Suppressor macrophage treated with lipopolysaccharide for 1 hour (primary cell): Measurements from ENCODE around the gene P2RY14.

Source experiments
- DNase-seq, 3 donors: peaks; one replicate each; pipeline ENCODE4 v3.0.0-alpha.2; 2020 to 2022

P2RY14 gene

DNA sequence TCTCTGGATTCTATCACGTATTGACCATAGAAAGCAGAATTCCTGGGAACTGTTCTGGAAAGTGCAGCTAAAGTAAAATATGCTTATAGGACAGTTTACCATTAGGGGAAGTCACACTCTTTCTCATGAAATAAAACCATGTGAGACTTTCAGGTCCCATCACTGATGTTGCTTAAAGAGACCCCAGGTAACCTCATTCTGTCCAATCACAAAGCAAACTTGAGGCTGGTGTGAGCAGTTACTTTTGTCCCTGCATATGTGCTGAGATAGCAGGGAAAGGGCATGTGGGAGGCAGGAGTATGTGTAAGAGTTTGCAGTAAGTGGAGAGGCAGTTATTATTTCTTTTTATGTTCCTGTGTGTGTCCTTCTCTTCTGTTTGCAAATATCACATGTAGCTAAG lies 22.2 kb upstream of the P2RY14 start:
- DNase-seq: peak in 2 of 3 donors; percentile 19 to 36

DNA sequence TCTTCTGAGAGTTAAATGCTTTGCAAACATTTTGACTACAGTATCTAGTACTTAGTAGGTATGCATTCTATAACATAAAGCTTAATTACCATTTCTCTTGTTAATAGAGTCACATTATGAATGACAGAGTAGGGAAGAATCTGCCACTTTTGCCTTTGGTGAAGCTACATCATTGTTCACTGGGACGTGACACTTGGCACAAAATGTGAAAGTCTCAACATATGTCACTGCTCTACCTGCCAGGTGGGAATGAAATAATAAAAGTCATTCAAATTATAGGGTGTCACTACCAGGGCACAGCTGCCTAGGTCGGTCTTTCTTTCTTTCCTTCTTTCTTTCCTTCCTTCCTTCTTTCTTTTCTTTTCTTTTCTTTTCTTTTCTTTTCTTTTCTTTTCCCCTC lies 20.7 kb upstream of the P2RY14 start:
- no peak for DNase-seq

DNA sequence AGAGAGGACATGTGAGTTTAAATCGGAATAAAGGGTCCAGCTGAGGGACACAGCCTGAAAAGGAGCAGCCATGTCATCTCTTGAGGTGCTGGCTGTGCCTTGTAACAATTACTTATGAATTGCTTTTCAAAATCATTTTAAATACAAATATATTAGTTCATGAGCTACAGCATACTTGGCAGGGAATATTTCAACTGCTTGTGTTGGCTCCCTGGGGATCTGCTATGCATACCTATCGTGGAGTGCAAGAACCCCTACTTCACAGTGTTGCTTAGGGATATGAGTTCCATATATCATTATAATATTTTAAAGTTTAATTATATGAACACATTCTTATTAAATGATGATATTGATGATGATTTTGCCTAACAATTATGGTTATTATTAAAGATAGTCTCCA lies 19.1 kb upstream of the P2RY14 start:
- DNase-seq: no peak

DNA sequence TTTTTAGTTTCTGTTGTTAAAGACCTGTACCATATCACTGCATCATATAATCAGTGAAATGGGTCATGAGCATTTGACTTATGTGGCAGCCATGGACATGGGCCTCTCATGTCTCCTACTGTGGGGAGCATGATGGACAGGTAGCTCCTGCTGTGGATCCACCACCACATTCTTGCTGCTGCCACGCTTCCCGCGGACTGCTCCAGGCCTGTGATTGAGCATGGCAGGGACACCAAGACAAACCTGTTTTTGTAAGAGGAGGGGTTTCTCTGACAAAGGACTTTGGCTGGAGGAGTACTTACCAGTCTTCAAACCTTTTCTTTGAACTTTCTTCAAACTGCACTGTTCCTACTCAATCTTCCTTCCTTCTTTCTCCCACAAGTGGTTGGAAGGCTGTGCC lies 17.9 kb upstream of the P2RY14 start:
- DNase-seq: no peak

DNA sequence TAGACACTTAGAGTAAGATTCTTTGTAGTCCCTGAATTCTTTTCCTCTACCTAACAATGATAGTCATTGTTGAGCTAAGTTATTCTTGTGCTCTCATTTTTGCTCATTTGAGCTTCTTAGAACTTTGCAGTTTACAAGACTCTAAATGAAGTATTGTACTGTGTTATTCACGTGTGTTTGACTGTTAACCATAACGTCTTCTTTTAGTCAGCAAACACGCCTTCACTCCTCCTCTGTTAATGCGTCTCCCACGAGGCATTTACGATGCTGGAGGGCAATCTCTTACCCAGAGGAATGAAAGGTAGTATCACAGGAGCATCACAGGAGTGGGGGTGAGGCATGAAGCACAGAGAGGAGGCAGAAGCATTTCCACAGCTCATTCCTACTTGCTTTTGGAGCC lies 14.8 kb upstream of the P2RY14 start:
- no peak for DNase-seq

DNA sequence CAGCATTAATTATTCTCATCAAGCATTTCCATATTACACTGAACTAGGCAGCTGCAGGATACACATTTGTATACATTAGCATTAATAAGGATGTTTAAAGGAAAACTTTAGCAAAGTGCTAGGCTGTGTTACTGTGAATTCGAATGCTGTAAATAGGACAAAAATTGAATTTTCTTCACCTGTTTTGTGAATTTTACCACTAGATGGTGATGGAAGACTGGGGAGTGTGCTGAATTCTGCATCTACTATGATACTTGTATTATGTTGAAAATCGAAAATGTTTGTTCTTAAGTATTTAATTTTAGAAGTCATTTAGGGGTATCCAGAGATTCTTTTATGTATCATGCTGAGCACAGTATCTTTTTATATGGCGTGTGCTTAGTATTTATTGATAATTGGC lies 12.3 kb upstream of the P2RY14 start:
- DNase-seq: peak; percentile 47 to 72 (median 59)

DNA sequence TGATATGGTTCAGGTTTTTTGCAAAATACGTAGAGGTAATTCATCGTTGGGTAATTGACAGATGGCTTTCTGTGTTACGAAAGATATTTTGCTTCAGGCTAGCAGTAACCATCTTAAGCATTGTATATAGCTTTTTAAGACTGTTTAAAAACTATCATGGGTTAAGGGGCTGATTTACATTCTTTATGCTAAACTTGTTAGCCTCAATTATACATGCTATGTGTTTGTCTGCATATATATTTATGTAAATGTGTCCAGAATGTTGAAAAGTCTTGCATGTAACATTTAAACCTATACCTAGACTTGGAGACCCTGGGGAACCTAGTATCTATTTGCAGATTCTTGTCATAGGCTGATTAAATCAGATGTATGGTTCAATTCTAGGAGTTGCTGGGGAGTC lies 11.1 kb upstream of the P2RY14 start:
- no peak for DNase-seq

DNA sequence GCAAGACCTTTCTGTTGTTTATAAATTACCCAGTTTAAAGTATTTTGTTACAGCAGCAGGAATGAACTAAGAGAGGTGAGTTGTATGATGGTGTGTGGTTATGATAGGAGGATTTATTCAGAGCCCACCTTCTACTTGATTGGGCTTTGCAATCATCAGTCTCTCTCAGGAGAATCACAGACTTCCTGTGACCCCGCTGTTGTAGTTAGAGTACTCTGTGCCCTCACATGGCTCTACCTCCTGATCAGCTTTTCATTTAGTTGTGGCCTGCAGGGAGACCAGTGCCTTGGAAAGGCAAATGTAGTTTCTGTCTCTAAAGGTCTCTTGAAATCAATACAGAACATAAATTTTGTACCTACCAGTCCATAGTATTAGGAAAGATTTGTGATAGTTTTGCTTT lies 7.6 kb upstream of the P2RY14 start:
- DNase-seq: no peak

DNA sequence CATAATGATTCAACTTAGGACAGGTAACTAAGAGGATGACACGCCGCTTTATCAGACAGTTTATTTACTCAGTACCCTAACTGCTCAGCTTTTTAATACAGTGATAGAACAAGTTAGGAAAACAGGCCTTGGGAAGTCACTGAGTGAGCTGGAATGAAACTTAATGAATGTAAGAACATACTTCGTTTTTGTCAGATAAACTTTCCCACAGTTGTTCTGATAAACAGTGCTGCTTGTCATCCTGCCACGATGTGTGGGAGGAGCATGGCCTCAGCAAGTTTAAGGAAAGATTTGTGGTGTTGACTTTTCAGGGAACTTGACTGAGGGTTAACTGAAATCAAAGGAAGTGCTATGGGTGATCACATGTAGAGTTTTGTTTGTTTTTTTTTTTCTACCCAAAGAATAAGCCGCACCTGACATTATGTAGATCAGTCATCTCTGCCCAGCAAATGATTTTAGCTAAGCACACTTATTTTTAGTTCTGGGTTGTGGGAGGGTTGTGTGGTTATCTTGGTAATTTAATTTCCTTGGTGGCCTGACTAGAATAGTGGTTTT lies 5.6 kb upstream of the P2RY14 start:
- DNase-seq: peak; percentile 70 to 77 (median 71)

DNA sequence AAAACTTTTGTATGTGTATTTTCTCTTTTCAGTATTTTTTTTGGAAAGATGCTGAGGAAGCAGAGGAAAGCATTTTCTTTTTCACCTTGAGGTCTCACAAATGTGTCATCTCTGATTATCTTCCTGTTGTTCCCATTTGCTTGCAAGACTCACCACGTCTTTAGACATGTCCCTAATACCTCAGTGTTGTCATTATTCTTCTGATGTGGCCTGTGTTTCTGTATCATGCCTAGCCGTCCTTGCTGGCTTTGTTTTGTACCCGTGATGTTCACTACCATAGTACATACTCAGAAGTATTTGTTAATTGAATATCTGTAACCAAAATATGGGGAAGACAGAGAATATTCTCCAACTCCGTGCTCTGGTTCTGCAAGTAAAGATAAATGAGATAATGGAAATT lies 5.0 kb upstream of the P2RY14 start:
- DNase-seq: no peak

DNA sequence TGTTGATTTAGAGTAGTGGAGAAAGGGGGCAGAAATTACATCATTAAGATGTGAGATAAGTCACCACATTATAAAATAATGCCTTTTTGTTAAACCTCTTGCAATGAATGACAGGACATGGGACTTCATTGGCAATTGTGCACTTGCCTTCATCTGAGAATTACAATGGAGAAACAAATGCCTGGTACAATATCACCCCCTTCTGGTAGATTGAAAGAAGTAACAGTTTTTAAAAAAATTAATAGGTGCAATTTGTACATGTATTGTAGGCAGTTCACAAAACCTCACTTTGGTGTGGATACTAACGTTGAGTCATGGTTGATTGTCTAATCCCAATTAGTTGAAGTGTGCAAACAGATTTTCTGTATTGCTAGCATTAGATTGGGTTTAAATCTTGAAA lies 4.6 kb upstream of the P2RY14 start:
- peak; percentile 40 to 78 (median 69) for DNase-seq

DNA sequence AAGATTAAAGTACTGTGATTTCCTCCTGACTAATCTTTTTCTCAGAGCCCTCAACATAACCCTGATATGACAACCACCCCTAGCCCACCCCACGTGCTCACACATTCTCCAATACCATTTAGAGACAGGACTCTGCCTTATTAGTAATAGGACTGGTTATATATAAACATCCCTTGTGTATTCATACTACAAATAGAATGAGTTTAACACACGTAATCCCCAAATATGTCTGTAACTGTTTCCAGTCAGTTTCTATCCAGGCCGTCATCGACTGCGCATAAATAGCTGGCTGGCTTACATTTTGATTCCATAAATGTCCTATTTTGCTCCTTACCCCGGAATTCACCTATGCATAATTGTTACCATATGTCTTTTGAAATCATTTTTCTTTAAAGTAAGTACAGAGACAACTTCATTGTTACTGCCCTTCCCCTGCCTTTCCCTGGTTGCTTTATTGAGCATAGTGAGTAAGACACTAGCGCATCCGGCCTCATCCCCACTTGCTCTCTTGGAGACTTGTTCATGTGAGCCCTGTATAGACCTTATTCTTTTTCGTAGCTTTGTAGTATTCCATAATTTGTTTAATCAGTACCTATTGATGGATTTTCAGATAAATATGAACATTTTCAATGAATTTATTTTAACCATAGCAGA lies 3.5 kb upstream of the P2RY14 start:
- DNase-seq: no peak

DNA sequence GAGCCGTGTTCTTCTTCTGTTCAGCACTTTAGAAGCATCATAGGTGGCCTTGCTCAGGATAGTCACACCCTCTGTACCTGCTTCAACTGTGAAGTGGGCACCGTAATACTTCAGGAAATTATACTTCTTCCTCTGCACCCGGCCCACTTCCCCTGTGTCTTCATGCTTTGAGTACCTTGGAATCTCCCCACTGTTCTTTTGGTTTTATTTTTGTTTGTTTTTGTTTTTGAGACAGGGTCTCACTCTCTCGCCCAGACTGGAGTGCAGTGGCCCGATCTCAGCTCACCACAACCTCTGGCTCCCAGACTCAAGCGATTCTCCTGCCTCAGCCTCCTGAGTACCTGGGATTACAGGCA lies 1.7 kb downstream of the P2RY14 start:
- DNase-seq: peak in 2 of 3 donors; percentile 24 to 25

DNA sequence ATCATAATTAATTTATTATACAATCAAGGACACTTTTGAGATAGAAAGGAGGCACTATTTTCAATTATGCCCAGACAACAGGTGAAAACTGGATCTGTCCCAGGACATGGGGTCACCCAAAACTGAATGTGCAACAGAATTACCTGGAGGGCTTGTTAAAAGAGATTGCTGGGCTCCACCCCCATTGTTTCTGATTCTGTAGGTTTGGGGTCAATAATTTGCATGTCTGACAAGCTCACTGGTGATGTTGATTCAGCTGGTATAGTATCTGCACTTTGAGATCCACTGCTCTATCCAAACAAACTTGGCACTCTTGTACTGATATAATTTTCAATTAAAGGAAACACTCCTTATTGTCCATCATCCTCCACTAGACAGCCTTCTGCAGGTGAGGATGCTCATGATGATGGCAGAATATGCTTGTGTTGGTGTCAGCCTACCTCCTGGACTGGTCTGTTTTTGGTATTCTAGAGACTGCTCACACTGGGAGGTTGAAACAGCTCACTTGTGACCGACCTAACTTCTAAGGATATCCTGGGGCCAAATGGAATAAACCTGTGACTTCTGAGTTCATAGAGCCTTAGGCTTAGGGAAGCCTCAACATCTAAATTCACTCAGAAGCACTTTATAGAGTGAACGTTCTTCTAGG lies 2.2 kb downstream of the P2RY14 start:
- DNase-seq: no peak

DNA sequence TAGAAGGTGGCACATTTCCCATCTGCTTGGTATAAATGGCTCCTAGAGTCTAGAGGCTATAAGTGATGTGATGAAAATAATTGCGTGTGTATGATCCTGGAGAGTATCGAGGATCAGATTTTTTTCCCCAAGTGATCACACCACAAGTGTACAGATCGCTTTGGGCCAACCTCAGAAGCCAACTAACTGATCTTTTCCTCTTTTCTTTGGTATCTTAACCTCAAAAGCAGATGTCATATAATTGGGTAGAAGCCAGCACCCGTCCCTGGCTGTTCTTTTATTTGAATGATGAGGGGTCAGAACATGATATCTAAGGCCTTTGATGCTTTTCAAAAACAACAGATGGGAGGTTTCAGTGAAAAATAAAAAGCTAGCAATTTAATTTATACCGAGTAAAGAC lies 3.3 kb downstream of the P2RY14 start:
- no peak for DNase-seq

DNA sequence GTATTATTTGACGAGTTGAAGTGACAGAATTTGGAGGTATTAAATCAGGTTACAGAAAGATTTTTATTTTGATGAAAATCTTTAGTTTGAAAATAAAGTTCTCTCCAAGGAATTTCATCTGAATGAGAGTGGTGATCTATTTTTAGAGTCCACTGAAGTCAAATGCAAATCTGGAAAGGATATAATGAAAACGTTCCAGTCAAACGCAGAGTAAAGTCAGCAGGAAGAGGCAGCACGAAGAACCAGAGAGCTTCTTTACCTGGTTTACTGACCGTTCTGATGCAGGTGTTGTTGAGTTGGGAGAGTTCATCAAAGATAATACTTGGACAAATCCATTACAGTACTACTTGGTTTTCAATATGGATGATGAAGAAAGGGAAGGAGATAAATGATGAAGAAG lies 8.7 kb downstream of the P2RY14 start:
- no peak for DNase-seq

DNA sequence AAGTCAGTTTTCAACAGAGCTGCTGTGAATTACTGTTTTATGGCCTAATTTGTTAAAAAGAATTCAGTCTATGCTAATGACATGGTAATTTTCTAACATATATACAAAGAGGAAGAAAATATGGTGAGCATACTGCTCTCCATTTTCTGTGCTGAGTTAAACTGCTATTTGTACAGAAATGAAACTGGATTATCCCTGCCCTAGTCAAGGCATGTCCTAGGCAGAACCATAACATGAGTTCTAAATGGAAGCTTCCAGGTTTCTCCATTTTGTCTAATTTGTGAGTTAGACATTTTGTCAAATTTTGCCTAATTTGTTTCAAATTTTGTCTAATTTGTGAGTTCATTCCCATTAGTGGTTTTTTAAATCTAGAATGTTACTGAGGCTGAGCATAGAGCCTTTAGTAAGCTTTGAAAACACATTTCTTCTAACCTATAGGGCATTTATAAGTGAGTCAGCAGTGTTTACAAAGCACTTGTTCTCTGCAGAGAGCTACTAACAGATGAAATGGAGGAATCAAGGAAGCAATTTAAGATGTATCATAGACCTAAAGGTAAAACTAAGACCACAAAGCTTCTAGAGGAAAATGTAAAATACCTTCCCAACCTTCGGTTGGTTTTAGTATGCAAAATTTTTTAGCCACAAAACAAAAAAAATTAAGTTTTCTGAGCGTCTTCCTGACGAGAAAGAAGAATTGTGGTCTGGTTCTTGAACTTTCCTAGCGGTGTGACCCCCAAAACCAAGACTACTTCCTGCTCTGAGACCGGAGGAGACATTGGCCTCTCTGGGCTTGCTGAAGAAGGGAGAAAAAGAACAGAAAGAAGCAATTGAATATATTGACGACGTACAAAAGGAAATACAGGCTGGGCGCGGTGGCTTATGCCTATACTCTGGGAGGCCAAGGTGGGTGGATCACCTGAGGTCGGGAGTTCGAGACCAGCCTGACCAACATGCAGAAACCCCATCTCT lies 9.8 kb downstream of the P2RY14 start:
- no peak for DNase-seq

DNA sequence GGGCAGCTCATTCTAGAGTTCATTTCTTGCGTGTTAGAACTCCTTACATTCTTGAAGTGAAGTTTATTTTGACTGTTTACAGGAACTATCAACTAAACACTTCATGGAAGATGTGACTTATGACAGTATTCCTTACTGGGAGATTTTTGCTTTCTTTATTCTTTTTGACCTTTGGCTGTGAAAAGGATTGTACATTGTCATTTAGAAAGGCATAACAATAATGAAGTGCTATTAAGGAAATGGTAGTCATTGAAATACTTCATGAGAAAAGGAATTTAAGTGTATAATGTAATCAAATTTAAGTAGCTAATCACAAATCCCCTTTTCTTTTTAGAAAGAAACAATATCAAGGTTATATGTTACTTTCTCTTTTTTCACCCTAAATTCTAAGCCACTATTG lies 11.3 kb downstream of the P2RY14 start:
- no peak for DNase-seq

DNA sequence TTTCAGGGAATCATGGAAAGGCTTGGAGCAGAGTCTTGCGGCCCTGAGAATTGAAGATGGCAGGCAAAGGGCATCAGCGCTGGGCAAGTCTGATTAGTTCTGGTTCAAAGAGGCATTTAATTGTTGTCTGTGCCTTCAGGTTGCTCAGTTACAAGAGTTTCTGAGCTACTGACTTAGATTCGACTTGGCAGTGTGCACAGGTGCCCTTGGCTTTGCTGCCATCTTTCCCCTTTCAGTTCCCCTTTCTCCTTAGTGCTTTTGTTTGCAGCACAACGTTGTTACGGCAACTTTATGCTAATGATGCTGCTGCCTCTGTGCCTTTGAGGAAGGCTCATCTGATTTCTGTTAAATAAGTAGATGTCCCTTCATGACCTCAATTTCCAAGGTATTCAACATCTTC lies 12.5 kb downstream of the P2RY14 start:
- peak; percentile 66 to 77 (median 67) for DNase-seq

DNA sequence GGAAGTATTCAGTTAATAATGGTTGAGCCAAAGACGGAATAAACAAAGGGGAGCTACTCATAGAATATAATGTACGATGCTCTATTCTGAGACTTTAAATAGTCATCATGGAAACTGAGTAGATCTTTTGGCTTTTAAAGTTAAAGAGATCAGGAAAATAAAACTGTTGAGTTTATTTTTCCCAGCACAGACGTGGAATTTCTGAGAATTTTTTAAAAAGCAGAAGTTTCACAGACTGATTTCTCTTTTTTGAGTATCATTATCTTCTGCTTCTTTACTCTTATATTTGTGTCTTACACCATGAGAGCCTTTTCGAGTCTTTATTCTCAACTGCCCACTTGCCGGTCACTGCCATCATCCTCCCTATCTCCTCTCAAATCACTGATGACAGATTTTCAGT lies 13.2 kb downstream of the P2RY14 start:
- DNase-seq: peak in 2 of 3 donors; percentile 37 to 55

DNA sequence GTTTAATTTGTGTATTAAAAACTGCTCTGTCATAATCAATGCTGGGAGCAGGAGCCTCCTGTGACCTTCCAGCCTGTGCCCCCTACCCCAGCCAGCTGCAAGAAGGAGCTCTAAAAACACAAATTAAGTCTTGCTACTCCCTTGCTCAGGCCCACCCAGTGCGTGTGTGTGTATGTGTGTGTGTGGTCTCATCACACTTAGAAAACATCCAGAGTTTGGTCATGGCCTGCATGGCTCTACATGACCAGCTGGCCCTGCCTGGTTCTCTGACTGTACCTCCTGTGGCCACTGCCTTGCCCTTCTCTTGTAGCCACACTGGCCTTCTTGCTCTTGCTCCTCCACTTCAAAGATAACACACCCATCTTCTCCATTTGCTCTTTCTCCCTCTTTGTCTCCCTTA lies 13.7 kb downstream of the P2RY14 start:
- no peak for DNase-seq

DNA sequence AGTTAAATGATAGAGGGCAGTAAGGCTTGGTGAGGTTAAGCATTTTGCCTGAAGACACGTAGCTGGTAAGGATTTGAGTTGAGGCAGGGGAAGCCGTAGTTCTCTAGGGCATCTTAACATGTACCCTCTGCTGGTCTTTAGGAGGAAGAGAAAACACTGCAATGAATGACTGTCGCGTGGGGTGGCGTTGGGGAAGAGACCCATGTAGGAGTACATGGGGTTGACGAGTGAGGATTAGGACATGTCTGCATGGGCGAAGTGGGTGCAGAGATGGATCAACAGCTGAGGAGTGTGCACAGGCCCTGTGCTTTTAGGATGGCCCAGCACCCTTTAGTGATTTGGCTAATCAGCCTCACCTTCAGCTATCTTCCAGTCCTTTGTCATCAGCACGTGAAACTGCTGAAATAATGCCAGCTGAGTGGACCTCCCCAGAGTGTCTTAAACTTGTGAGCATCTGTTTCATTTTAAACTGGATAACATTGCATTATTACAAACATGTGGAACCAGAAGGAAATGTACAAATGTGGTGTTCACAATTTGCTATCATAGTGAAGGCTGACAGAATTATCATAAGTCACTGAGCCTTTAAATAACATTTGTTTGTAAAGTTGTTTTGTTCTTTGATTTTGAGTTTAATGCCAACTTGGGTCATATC lies 15.3 kb downstream of the P2RY14 start:
- DNase-seq: no peak

DNA sequence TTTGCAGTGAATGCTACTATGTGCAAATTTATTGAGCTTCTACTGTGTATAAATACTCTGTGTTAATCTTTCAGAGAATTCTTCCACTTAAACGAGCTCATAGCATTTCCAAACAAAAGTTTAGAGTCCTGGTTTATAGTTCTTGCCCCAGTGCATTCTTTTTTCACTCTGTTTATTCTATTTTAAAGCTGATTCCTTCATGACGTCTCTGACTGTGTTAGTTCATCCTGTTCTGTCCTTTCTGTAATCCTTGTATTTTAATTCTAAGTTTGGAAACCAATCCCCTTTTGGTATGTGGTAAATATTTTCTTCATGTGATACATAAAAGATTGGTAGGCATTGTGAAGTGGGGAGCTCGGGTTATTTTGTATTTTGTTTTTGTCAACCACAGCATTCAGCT lies 18.7 kb downstream of the P2RY14 start:
- DNase-seq: no peak
